ENCODE data around the gene SNUPN. TPM values are rescaled to one million over a fixed set of nuclear protein-coding genes. Genes with fewer than 3 reads are reported as not detected.

Gene SNUPN
- total and polyA plus RNA-seq, 2 of the 4 experiments (the other 2 are of a cell fraction), result 23.8 to 24.1 TPM

DNA sequence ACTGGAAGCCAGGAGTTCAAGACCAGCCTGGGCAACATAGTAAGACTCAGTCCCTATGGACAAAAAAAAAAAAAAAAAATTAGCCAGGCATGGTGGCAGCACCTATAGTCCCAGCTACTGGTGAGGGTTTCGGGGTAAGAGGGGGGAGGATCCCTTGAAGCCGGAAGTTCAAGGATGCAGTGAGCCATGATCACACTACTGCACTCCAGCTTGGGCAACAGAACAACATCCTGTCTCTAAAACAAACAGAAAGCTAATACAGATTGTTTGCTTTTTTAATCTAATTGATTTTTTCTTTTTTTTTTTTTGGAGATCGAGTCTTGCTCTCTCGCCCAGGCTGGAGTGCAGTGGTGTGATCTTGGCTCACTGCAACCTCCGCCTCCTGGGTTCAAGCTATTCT, 16.1 kb upstream of the SNUPN start:
- no peaks in the 10 kb centered on the region for H3K27me3 ChIP-seq (ENCODE audit: control insufficient read depth, insufficient read depth, low read length)
- no peak overlapping the region for H3K4ac ChIP-seq (ENCODE audit: low read depth, low read length)
- H3K56ac ChIP-seq (ENCODE audit: extremely low read depth, insufficient read depth, low read length), result no peak overlapping the region
- no peak overlapping the region for H3K23ac ChIP-seq (ENCODE audit: low read depth, low read length)
- H3K14ac ChIP-seq (replicated peaks; ENCODE audit: low read depth, low read length), result no peak overlapping the region
- no peak overlapping the region for H3K9ac ChIP-seq (ENCODE audit: low read depth, low read length)
- no TSS peak for BruUV-seq (replicated peaks)
- 0 out of 2 replicates have a peak, but pooled peaks cover 8% of the 10 kb centered on the region for H3K9me1 ChIP-seq (ENCODE audit: insufficient read depth, low read length)
- no peak overlapping the region for H3K27ac ChIP-seq (ENCODE audit: insufficient read depth, low read length)
- no peak for TF ChIP-seq CHD1 (IDR thresholded peaks at IDR 0.05; ENCODE audit: low read depth, low read length)
- no peak for TF ChIP-seq NFE2L2 (IDR thresholded peaks at IDR 0.05; ENCODE audit: low read depth, low read length)
- no peak for TF ChIP-seq RCOR1 (IDR thresholded peaks at IDR 0.05; ENCODE audit: insufficient replicate concordance, low read length)
- no peak for TF ChIP-seq FOS (IDR thresholded peaks at IDR 0.05; ENCODE audit: low read depth, low read length)
- TF ChIP-seq CEBPB (IDR thresholded peaks at IDR 0.05; ENCODE audit: low read depth, low read length), result no peak
- TF ChIP-seq, protein P1, sequence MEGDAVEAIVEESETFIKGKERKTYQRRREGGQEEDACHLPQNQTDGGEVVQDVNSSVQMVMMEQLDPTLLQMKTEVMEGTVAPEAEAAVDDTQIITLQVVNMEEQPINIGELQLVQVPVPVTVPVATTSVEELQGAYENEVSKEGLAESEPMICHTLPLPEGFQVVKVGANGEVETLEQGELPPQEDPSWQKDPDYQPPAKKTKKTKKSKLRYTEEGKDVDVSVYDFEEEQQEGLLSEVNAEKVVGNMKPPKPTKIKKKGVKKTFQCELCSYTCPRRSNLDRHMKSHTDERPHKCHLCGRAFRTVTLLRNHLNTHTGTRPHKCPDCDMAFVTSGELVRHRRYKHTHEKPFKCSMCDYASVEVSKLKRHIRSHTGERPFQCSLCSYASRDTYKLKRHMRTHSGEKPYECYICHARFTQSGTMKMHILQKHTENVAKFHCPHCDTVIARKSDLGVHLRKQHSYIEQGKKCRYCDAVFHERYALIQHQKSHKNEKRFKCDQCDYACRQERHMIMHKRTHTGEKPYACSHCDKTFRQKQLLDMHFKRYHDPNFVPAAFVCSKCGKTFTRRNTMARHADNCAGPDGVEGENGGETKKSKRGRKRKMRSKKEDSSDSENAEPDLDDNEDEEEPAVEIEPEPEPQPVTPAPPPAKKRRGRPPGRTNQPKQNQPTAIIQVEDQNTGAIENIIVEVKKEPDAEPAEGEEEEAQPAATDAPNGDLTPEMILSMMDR (conservative IDR thresholded peaks at IDR 0.05; ENCODE audit: low read depth, low read length), result no peak
- TF ChIP-seq RAD21 (IDR thresholded peaks at IDR 0.05; ENCODE audit: low read length), result no peak
- TF ChIP-seq, protein P2, sequence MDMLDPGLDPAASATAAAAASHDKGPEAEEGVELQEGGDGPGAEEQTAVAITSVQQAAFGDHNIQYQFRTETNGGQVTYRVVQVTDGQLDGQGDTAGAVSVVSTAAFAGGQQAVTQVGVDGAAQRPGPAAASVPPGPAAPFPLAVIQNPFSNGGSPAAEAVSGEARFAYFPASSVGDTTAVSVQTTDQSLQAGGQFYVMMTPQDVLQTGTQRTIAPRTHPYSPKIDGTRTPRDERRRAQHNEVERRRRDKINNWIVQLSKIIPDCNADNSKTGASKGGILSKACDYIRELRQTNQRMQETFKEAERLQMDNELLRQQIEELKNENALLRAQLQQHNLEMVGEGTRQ (IDR thresholded peaks at IDR 0.05; ENCODE audit: low read depth, low read length), result no peak
- TF ChIP-seq, protein P3, sequence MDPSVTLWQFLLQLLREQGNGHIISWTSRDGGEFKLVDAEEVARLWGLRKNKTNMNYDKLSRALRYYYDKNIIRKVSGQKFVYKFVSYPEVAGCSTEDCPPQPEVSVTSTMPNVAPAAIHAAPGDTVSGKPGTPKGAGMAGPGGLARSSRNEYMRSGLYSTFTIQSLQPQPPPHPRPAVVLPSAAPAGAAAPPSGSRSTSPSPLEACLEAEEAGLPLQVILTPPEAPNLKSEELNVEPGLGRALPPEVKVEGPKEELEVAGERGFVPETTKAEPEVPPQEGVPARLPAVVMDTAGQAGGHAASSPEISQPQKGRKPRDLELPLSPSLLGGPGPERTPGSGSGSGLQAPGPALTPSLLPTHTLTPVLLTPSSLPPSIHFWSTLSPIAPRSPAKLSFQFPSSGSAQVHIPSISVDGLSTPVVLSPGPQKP (IDR thresholded peaks at IDR 0.05; ENCODE audit: borderline replicate concordance, low read depth, low read length), result no peak
- no peak overlapping the region for H2AFZ ChIP-seq (replicated peaks; ENCODE audit: low read length, poor library complexity)
- intact Hi-C loops (cut with micrococcal nuclease) (no loop called here), in situ Hi-C loops (cut with MboI; ENCODE audit: low sequenced_read_pairs) (no loop called here), dilution Hi-C loops (cut with HindIII; ENCODE audit: low sequenced_read_pairs, unreplicated experiment) (no loop called here)
- peaks cover 18 to 51% of the 10 kb centered on the region in 2 experiments; a peak in 3 of 4 replicates for H3K79me1 ChIP-seq (ENCODE audit: low read depth in 1 of 2, low read length in 2 of 2)
- no peak overlapping the region for H2BK5ac ChIP-seq (ENCODE audit: low read depth, low read length, poor library complexity, severe bottlenecking)
- H3K4me2 ChIP-seq (ENCODE audit: low read depth, low read length), result no peak overlapping the region
- CTCF ChIA-PET, result interaction anchor here (1.2 kb wide), 1 partner anchor 274 kb away, joined by 3 read pairs; no protein-coding TSS in a partner anchor
- ATAC-seq (ENCODE audit: low read depth), result no peak
- H3K18ac ChIP-seq (ENCODE audit: low read depth, low read length), result no peak overlapping the region
- H2BK120ac ChIP-seq (ENCODE audit: low read depth, low read length), result no peak overlapping the region
- no peaks in the 10 kb centered on the region for H3K9me3 ChIP-seq (ENCODE audit: control insufficient read depth, insufficient read depth, low read length)
- H3K4me1 ChIP-seq (ENCODE audit: control insufficient read depth, insufficient read depth, low read length), result peaks cover 9% of the 10 kb centered on the region
- H2AK9ac ChIP-seq (replicated peaks; ENCODE audit: low read depth, low read length, poor library complexity), result no peak overlapping the region
- no peak overlapping the region for H3K4me3 ChIP-seq (ENCODE audit: insufficient read depth, low read depth, low read length)
- POLR2A ChIA-PET (ENCODE audit: unreplicated experiment), result no interaction called here
- DNase-seq, result no peak
- H4K20me1 ChIP-seq (ENCODE audit: insufficient read depth, low read length), result peaks cover 24% of the 10 kb centered on the region
- no peak overlapping the region for H2BK15ac ChIP-seq (ENCODE audit: low read depth, low read length)
- H4K91ac ChIP-seq (ENCODE audit: insufficient read depth, low read depth, low read length), result no peak overlapping the region
- H2AK5ac ChIP-seq (ENCODE audit: low read depth, low read length), result no peak overlapping the region
- no peak overlapping the region; a peak in 1 of 4 replicates for H4K8ac ChIP-seq (ENCODE audit: low read depth in 2 of 2, low read length in 2 of 2)
- no peak overlapping the region for H2BK20ac ChIP-seq (ENCODE audit: low read depth, low read length)
- no CpG with 5 or more reads among the region's 5 CpGs for WGBS, 2 experiments (ENCODE audit: extremely low coverage in 2 of 2, insufficient read length in 1 of 2)
- H4K5ac ChIP-seq (ENCODE audit: low read depth, low read length), result no peak overlapping the region
- no peaks in the 10 kb centered on the region for H3K36me3 ChIP-seq (ENCODE audit: control insufficient read depth, insufficient read depth, low read length)
